Muscle of leg (tissue), 11 donors: ENCODE data around the gene PXT1. TPM values are rescaled to one million over a fixed set of nuclear protein-coding genes. Genes with fewer than 3 reads are reported as not detected.
"Not testable (repeated sequence)": the region's sequence is repeated elsewhere in the genome, so short reads cannot be mapped to it uniquely, and the experiment has no call there.

Source experiments
- DNase-seq: peaks from one replicate; pipeline ENCODE4 v3.0.0; 2013
- H3K27ac ChIP-seq: one replicate; pipeline ENCODE4 v1.5.1; 2013; ENCODE audit warnings: mild to moderate bottlenecking, low read length, control low read depth
- H3K27me3 ChIP-seq: one replicate; pipeline ENCODE4 v1.6.1; 2013; ENCODE audit warnings: low read length; ENCODE audit not compliant: control insufficient read depth, insufficient read depth
- H3K36me3 ChIP-seq: one replicate; pipeline ENCODE4 v1.6.1; 2013; ENCODE audit warnings: low read length; ENCODE audit not compliant: control insufficient read depth, insufficient read depth
- H3K4me1 ChIP-seq: one replicate; pipeline ENCODE4 v1.6.1; 2013; ENCODE audit warnings: low read length; ENCODE audit not compliant: control insufficient read depth, insufficient read depth
- H3K4me3 ChIP-seq: one replicate; pipeline ENCODE4 v1.5.1; 2013; ENCODE audit warnings: low read length, control low read depth
- H3K9me3 ChIP-seq: replicated peaks from 2 replicates; pipeline ENCODE4 v1.6.1; 2013; ENCODE audit warnings: low read depth, low read length; ENCODE audit not compliant: control insufficient read depth
- WGBS: methylation state at CpG from one replicate; pipeline ENCODE4 v1.1.5; 2013; ENCODE audit warnings: missing lambda C conversion rate; ENCODE audit not compliant: insufficient coverage; 5-methylcytosine and 5-hydroxymethylcytosine counted together
- polyA plus RNA-seq, 8 donors: library from polyadenylated mRNA; unstranded; fragments of 120-200 nt; gene quantifications; one replicate each; pipeline versions ENCODE4 v1.2.1 to v1.2.3, GENCODE V29; 2013; ENCODE audit warnings: inconsistent platforms in 1 of 8, low replicate concordance in 1 of 8; ENCODE audit not compliant: insufficient read length in 8 of 8, insufficient read depth in 1 of 8
- total RNA-seq: library from RNA; stranded (reverse); fragments of 120-200 nt; gene quantifications from one replicate; pipeline ENCODE4 v1.2.4, GENCODE V29; 2013

PXT1 gene
- total and polyA plus RNA-seq, 9 donors, result 0.04 to 0.15 (median 0.09) TPM; not detected in 4

DNA sequence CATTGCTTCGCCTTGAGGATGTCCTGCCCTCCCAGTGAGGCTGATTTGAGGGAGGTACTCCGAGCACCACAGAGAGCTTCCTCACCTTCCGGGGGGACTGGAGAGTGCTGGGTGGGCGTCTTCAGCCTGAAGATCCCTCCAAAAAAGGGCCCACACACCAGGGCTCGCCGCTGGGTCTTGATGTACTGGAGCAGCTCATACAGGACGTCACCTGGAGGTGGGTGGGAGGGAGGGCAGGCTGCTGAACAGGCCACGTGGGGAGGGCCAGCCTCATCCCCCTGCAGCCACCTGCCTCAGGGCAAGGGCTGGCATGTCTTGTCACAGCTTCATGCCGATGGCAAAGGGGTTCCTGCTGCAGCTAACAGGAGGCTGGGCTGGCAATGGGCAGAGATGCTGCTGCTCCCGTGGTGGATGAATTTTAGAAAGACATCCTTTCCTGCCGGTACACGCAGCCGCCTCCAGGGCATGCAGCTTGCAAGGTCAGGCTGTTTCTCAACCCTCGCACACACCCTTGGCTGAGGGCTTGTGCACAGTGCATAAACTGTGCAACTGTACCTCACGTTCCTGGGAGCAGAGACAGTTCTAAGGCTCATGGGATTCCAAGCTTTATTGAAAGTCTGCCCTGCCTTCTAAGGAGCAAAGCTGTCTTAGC, 69.2 kb downstream of the PXT1 start:
- peaks cover 8% of the 10 kb centered on the region for H3K4me1 ChIP-seq
- DNase-seq, result no peak
- no peaks in the 10 kb centered on the region for H3K9me3 ChIP-seq
- no peak overlapping the region for H3K4me3 ChIP-seq
- H3K27me3 ChIP-seq, result peaks cover 26% of the 10 kb centered on the region
- no peak overlapping the region for H3K27ac ChIP-seq
- H3K36me3 ChIP-seq, result no peaks in the 10 kb centered on the region
- WGBS, result 32% methylated on average over 9 of the region's 15 CpGs

GRCh38 chr6:36372088-36372487, 70.6 kb downstream of the PXT1 start:
- no peak for DNase-seq
- Histone ChIP-seq H3K4me1 (peaks cover 10% of the 10 kb centered on the region), H3K36me3 (no peaks in the 10 kb centered on the region), H3K27me3 (peaks cover 25% of the 10 kb centered on the region), H3K27ac (no peak overlapping the region), H3K9me3 (no peaks in the 10 kb centered on the region), H3K4me3 (no peak overlapping the region)
- WGBS, result 84% methylated on average over 6 of the region's 6 CpGs

- Histone ChIP-seq H3K4me1 (peaks cover 10% of the 10 kb centered on the region), H3K9me3 (no peaks in the 10 kb centered on the region), H3K36me3 (no peaks in the 10 kb centered on the region), H3K27ac (no peak overlapping the region), H3K27me3 (peaks cover 19% of the 10 kb centered on the region), H3K4me3 (no peak overlapping the region)
- 81% methylated on average over 9 of the region's 9 CpGs for WGBS
- DNase-seq, result no peak
These were observed 71.4 kb downstream of the PXT1 start for GRCh38 chr6:36371211-36371610.

GRCh38 chr6:36370638-36371037, 72.0 kb downstream of the PXT1 start:
- H3K36me3 ChIP-seq, result no peaks in the 10 kb centered on the region
- 100% methylated on average over 1 of the region's 2 CpGs for WGBS
- H3K27me3 ChIP-seq, result peaks cover 19% of the 10 kb centered on the region
- peaks cover 10% of the 10 kb centered on the region for H3K4me1 ChIP-seq
- DNase-seq, result no peak
- no peak overlapping the region for H3K4me3 ChIP-seq
- H3K27ac ChIP-seq, result no peak overlapping the region
- H3K9me3 ChIP-seq, result no peaks in the 10 kb centered on the region

- WGBS, result 47% methylated on average over 9 of the region's 14 CpGs
- H3K27ac ChIP-seq, result no peak overlapping the region
- no peaks in the 10 kb centered on the region for H3K36me3 ChIP-seq
- H3K9me3 ChIP-seq, result no peaks in the 10 kb centered on the region
- H3K4me3 ChIP-seq, result no peak overlapping the region
- DNase-seq, result peak; percentile 69
- peaks cover 14% of the 10 kb centered on the region for H3K27me3 ChIP-seq
- H3K4me1 ChIP-seq, result peaks cover 10% of the 10 kb centered on the region
These were observed 73.5 kb downstream of the PXT1 start for GRCh38 chr6:36368921-36369865.

- H3K27me3 ChIP-seq, result peaks cover 7% of the 10 kb centered on the region
- WGBS, result no CpG with 5 or more reads among the region's 1 CpG
- peaks cover 10% of the 10 kb centered on the region for H3K4me1 ChIP-seq
- H3K36me3 ChIP-seq, result no peaks in the 10 kb centered on the region
- DNase-seq, result no peak
- no peak overlapping the region for H3K4me3 ChIP-seq
- H3K27ac ChIP-seq, result no peak overlapping the region
- no peaks in the 10 kb centered on the region for H3K9me3 ChIP-seq
These were observed 74.2 kb downstream of the PXT1 start for GRCh38 chr6:36368421-36368820.

- H3K4me1 ChIP-seq, result peaks cover 10% of the 10 kb centered on the region
- no CpG with 5 or more reads among the region's 3 CpGs for WGBS
- no peak overlapping the region for H3K27ac ChIP-seq
- peaks cover 5% of the 10 kb centered on the region for H3K27me3 ChIP-seq
- H3K4me3 ChIP-seq, result no peak overlapping the region
- H3K9me3 ChIP-seq, result no peaks in the 10 kb centered on the region
- H3K36me3 ChIP-seq, result no peaks in the 10 kb centered on the region
- DNase-seq, result no peak
These were observed 74.9 kb downstream of the PXT1 start for GRCh38 chr6:36367743-36368142.

GRCh38 chr6:36364669-36365479, 77.8 kb downstream of the PXT1 start:
- Histone ChIP-seq H3K27ac (no peak overlapping the region), H3K4me3 (no peak overlapping the region), H3K4me1 (peaks cover 17% of the 10 kb centered on the region), H3K36me3 (no peaks in the 10 kb centered on the region), H3K9me3 (no peaks in the 10 kb centered on the region), H3K27me3 (peaks cover 2% of the 10 kb centered on the region)
- WGBS, result 85% methylated on average over 10 of the region's 19 CpGs
- DNase-seq, result no peak

DNA sequence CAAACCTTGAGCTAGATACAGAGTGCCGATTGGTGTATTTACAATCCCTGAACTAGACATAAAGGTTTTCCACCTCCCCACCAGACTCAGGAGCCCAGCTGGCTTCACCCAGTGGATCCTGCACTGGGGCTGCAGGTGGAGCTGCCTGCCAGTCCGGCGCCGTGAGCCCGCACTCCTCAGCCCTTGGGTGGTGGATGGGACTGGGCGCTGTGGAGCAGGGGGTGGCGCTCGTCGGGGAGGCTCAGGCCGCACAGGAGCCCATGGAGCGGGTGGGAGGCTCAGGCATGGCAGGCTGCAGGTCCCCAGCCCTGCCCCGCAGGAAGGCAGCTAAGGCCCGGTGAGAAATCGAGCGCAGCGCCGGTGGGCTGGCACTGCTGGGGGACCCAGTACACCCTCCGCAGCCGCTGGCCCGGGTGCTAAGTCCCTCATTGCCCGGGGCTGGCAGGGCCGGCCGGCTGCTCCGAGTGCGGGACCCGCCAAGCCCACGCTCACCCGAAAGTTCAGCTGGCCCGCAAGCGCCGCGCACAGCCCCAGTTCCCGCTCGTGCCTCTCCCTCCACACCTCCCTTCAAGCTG, 78.5 kb downstream of the PXT1 start:
- not testable (repeated sequence) for H3K27ac ChIP-seq, H3K36me3 ChIP-seq, H3K9me3 ChIP-seq, H3K27me3 ChIP-seq, H3K4me3 ChIP-seq, DNase-seq
- WGBS, result 97% methylated on average over 14 of the region's 34 CpGs
- H3K4me1 ChIP-seq, result peaks cover 15% of the 10 kb centered on the region
